COLO668 (cell line): ENCODE results near the gene DNAJC22.
"Not testable (repeated sequence)": the region's sequence is repeated elsewhere in the genome, so short reads cannot be mapped to it uniquely, and the experiment has no call there.

Experiments
- DNase-seq: peaks from one replicate; lab custom pipeline; 2025; ENCODE audit not compliant: unreplicated experiment; lab: John Stamatoyannopoulos, UW

Gene DNAJC22

GRCh38 chr12:49346659-49347310 is at the start of gene DNAJC22:
TSS of gene DNAJC22 (plus strand) at chr12:49346888. CDS start at chr12:49348873, 1,985 bp downstream.
- DNase-seq = peak; percentile 54

GRCh38 chr12:49297695-49298060 is 49.0 kb upstream of the DNAJC22 start:
- DNase-seq = no peak

- peak; percentile 32 for DNase-seq
These were observed 48.5 kb upstream of the DNAJC22 start for GRCh38 chr12:49298160-49298559.

GRCh38 chr12:49301760-49302159 is 44.9 kb upstream of the DNAJC22 start:
- no peak for DNase-seq

GRCh38 chr12:49304161-49304560 is 42.5 kb upstream of the DNAJC22 start:
- DNase-seq = peak; percentile 1

- no peak for DNase-seq
These were observed 40.8 kb upstream of the DNAJC22 start for GRCh38 chr12:49305762-49306510.

GRCh38 chr12:49309386-49309785 is 37.3 kb upstream of the DNAJC22 start:
- DNase-seq = no peak

GRCh38 chr12:49310451-49311000 is 36.2 kb upstream of the DNAJC22 start:
- DNase-seq = not testable (repeated sequence)

GRCh38 chr12:49314811-49315210 is 31.9 kb upstream of the DNAJC22 start:
- no peak for DNase-seq

GRCh38 chr12:49317118-49317517 is 29.6 kb upstream of the DNAJC22 start:
- DNase-seq = not testable (repeated sequence)

- not testable (repeated sequence) for DNase-seq
These were observed 26.1 kb upstream of the DNAJC22 start for GRCh38 chr12:49320411-49321103.

- no peak for DNase-seq
These were observed 24.4 kb upstream of the DNAJC22 start for GRCh38 chr12:49322367-49322707.

- DNase-seq = peak; percentile 94
These were observed 23.8 kb upstream of the DNAJC22 start, which contains the start of gene TROAP for GRCh38 chr12:49322708-49323523. TSS of gene TROAP (plus strand) at chr12:49323255. CDS start at chr12:49323609, 354 bp downstream.

- no peak for DNase-seq
These were observed 23.1 kb upstream of the DNAJC22 start for GRCh38 chr12:49323524-49324097.

- no peak for DNase-seq
These were observed 21.1 kb upstream of the DNAJC22 start for GRCh38 chr12:49325606-49326005.

- no peak for DNase-seq
These were observed 19.3 kb upstream of the DNAJC22 start for GRCh38 chr12:49327368-49327767.

- DNase-seq = no peak
These were observed 18.8 kb upstream of the DNAJC22 start for GRCh38 chr12:49327887-49328286.

- DNase-seq = no peak
These were observed 17.9 kb upstream of the DNAJC22 start for GRCh38 chr12:49328816-49329215.

- DNase-seq = no peak
These were observed 16.6 kb upstream of the DNAJC22 start for GRCh38 chr12:49330032-49330619.
